GM23338 (cell line): ENCODE data around the gene GLI1. TPM values are rescaled to one million over a fixed set of nuclear protein-coding genes. Genes with fewer than 3 reads are reported as not detected.

Source experiments
- ATAC-seq: fragments of 200-7000 bp; cut with Tn5 transposase; 3 replicates; pipeline ENCODE4 v1.9.1; 2020
- DNase-seq: peaks from one replicate; pipeline ENCODE4 v3.0.0-alpha.2; 2015; ENCODE audit warnings: low spot score
- H2AFZ ChIP-seq: fragments of 200-600 bp; sonication (generic); 2 replicates; pipeline ENCODE4 v1.8.0; 2016; ENCODE audit warnings: antibody characterized with exemption, mild to moderate bottlenecking, moderate library complexity
- H3F3A ChIP-seq: fragments of 200-600 bp; sonication (generic); replicated peaks from 2 replicates; pipeline ENCODE4 v1.8.0; 2017; ENCODE audit warnings: antibody characterized with exemption, mixed run types, low read depth
- H3K27ac ChIP-seq: fragments of 200-600 bp; sonication (generic); 2 replicates; pipeline ENCODE4 v1.6.1; 2016; ENCODE audit warnings: low read depth
- H3K27me3 ChIP-seq: fragments of 200-600 bp; sonication (generic); 2 replicates; pipeline ENCODE4 v1.8.0; 2016; ENCODE audit warnings: mild to moderate bottlenecking, mixed run types, moderate library complexity; ENCODE audit not compliant: insufficient read depth
- H3K36me3 ChIP-seq: fragments of 200-600 bp; sonication (generic); 2 replicates; pipeline ENCODE4 v1.8.0; 2016; ENCODE audit warnings: mild to moderate bottlenecking; ENCODE audit not compliant: insufficient read depth
- H3K4me1 ChIP-seq: fragments of 200-600 bp; sonication (generic); 2 replicates; pipeline ENCODE4 v1.8.0; 2016; ENCODE audit warnings: mild to moderate bottlenecking, moderate library complexity; ENCODE audit not compliant: insufficient read depth
- H3K4me2 ChIP-seq: fragments of 200-600 bp; sonication (generic); 2 replicates; pipeline ENCODE4 v1.7.1; 2017; ENCODE audit warnings: mixed run types
- H3K4me3 ChIP-seq: fragments of 200-600 bp; sonication (generic); 2 replicates; pipeline ENCODE4 v1.6.1; 2016; ENCODE audit warnings: mixed run types
- H3K79me2 ChIP-seq: fragments of 200-600 bp; sonication (generic); replicated peaks from 2 replicates; pipeline ENCODE4 v1.8.0; 2017; ENCODE audit warnings: mild to moderate bottlenecking; ENCODE audit not compliant: insufficient read depth
- H3K9me2 ChIP-seq: fragments of 200-600 bp; sonication (generic); 2 replicates; pipeline ENCODE4 v1.8.0; 2017; ENCODE audit not compliant: insufficient read depth
- H4K20me1 ChIP-seq: fragments of 200-600 bp; sonication (generic); replicated peaks from 2 replicates; pipeline ENCODE4 v1.8.0; 2017; ENCODE audit warnings: mild to moderate bottlenecking; ENCODE audit not compliant: insufficient read depth
- H3K27ac Mint-ChIP-seq: 2 replicates; pipeline ENCODE4 v1.8.0; 2020; ENCODE audit warnings: inconsistent platforms, mild to moderate bottlenecking, moderate library complexity, mixed read lengths
- H3K27me3 Mint-ChIP-seq: 3 replicates; pipeline ENCODE4 v1.8.0; 2022; ENCODE audit warnings: low read depth, mild to moderate bottlenecking, moderate library complexity, mixed read lengths, inconsistent platforms; ENCODE audit not compliant: insufficient read depth, poor library complexity
- H3K36me3 Mint-ChIP-seq: 3 replicates; pipeline ENCODE4 v1.8.0; 2021; ENCODE audit warnings: low read depth, mild to moderate bottlenecking, inconsistent platforms, moderate library complexity, mixed read lengths
- H3K4me1 Mint-ChIP-seq: 3 replicates; pipeline ENCODE4 v1.8.0; 2020; ENCODE audit warnings: mild to moderate bottlenecking, inconsistent platforms, mixed read lengths
- H3K4me3 Mint-ChIP-seq: 3 replicates; pipeline ENCODE4 v1.8.0; 2021; ENCODE audit warnings: moderate library complexity, mild to moderate bottlenecking, inconsistent platforms, mixed read lengths
- H3K9me3 Mint-ChIP-seq: 3 replicates; pipeline ENCODE4 v1.8.0; 2020; ENCODE audit warnings: moderate library complexity, mild to moderate bottlenecking, inconsistent platforms, mixed read lengths
- CREB1 ChIP-seq: fragments of 250-450 bp; sonication (Bioruptor Pico); IDR thresholded peaks from 2 replicates; pipeline ENCODE4 v1.5.0; 2020; ENCODE audit warnings: low read depth, mild to moderate bottlenecking, moderate library complexity
- ETS1 ChIP-seq: IDR thresholded peaks from 2 replicates; pipeline ENCODE4 v1.6.1; 2016; ENCODE audit warnings: antibody characterized with exemption
- EZH2 ChIP-seq: fragments of 200-600 bp; sonication (generic); IDR thresholded peaks from one replicate; pipeline ENCODE4 v1.8.0; 2017; ENCODE audit warnings: antibody characterized with exemption, mild to moderate bottlenecking, low read depth; ENCODE audit not compliant: unreplicated experiment
- EZH2phosphoT487 ChIP-seq: fragments of 200-600 bp; sonication (generic); IDR thresholded peaks from one replicate; pipeline ENCODE4 v1.8.1; 2018; ENCODE audit warnings: antibody characterized with exemption; ENCODE audit not compliant: unreplicated experiment
- JUNB ChIP-seq: IDR thresholded peaks from one replicate; pipeline ENCODE4 v1.6.1; 2016; ENCODE audit warnings: antibody characterized with exemption; ENCODE audit not compliant: unreplicated experiment
- NANOG ChIP-seq: IDR thresholded peaks from 2 replicates; pipeline ENCODE4 v1.6.1; 2016; ENCODE audit warnings: antibody characterized with exemption, borderline replicate concordance
- POLR2AphosphoS5 ChIP-seq: IDR thresholded peaks from 2 replicates; pipeline ENCODE4 v1.6.1; 2016; ENCODE audit warnings: antibody characterized with exemption, low read depth
- REST ChIP-seq: IDR thresholded peaks from one replicate; pipeline ENCODE4 v1.6.1; 2018; ENCODE audit warnings: antibody characterized with exemption; ENCODE audit not compliant: unreplicated experiment
- STAT1 ChIP-seq: IDR thresholded peaks from one replicate; pipeline ENCODE4 v1.6.1; 2016; ENCODE audit warnings: antibody characterized with exemption; ENCODE audit not compliant: unreplicated experiment
- ZNF114 ChIP-seq: fragments of 250-450 bp; sonication (Bioruptor Pico); IDR thresholded peaks from 2 replicates; pipeline ENCODE4 v1.5.0; 2020; ENCODE audit warnings: mild to moderate bottlenecking, moderate library complexity
- ZNF331 ChIP-seq: fragments of 250-450 bp; sonication (Bioruptor Pico); IDR thresholded peaks from 2 replicates; pipeline ENCODE4 v1.5.0; 2020; ENCODE audit warnings: low read depth, mild to moderate bottlenecking, moderate library complexity
- ZNF462 ChIP-seq: fragments of 250-450 bp; sonication (Bioruptor Pico); IDR thresholded peaks from 2 replicates; pipeline ENCODE4 v1.5.0; 2020; ENCODE audit warnings: mild to moderate bottlenecking, moderate library complexity
- polyA plus RNA-seq: library from polyadenylated mRNA; unstranded; fragments of >200 nt; fragmentation: Nextera tagmentation; extraction: Ambion mirVana; gene quantifications from 2 replicates; pipeline ENCODE4 v1.2.1, GENCODE V29; 2016
- total RNA-seq: library from RNA; depleted of rRNA; stranded (reverse); fragments of >200 nt; shearing (Covaris generic); gene quantifications from 2 replicates; pipeline ENCODE4 v1.2.3, GENCODE V29; 2014
- TF ChIP-seq, protein P1 (sequence below), 2 experiments: fragments of 200-600 bp in 1 of 2; sonication (generic) in 1 of 2; conservative IDR thresholded peaks; 2 replicates each; pipeline versions ENCODE4 v1.5.1 to v1.6.1; 2016 to 2017; ENCODE audit warnings: antibody characterized with exemption in 2 of 2, low read depth in 2 of 2, mild to moderate bottlenecking in 2 of 2, moderate library complexity in 1 of 2

GLI1 gene
- total and polyA plus RNA-seq, 2 experiments from 2014 or later: 5.6 to 18.1 TPM

DNA sequence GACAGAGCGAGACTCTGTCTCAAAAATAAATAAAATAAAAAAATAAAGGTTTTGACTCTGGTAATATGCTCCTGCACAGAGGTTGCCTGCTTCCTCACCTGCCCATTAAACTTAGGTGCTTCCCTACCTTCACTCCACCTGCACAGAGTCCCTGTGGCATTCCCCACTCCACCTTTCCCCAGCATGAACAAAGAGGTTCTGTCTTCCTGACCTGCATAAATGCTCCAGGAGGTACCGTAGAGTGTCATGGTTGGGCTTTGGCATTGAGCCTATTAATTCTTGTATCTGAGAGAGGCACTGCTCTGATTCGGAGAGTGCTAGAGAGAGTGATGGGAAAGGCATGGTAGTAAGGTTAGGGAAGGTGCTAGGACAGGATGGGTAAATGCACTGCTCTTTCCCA lies 13.8 kb downstream of the GLI1 start:
- H3K4me3 Mint-ChIP-seq: no peak overlapping the region; the same call in 2 of the 3 replicates
- Histone ChIP-seq H3K27me3 (peaks cover 57% of the 10 kb centered on the region), H3K27ac (no peak overlapping the region), H3K4me2 (no peak overlapping the region), H3K4me1 (peaks cover 28% of the 10 kb centered on the region), H3K36me3 (no peaks in the 10 kb centered on the region), H2AFZ (no peak overlapping the region), H3F3A (peaks cover 9% of the 10 kb centered on the region), H3K79me2 (no peaks in the 10 kb centered on the region), H3K4me3 (no peak overlapping the region), H4K20me1 (no peaks in the 10 kb centered on the region), H3K9me2 (no peaks in the 10 kb centered on the region)
- peaks cover 8% of the 10 kb centered on the region; the same call in 2 of the 3 replicates for H3K36me3 Mint-ChIP-seq
- DNase-seq (no peak), ATAC-seq (no peak)
- peaks cover 57% of the 10 kb centered on the region for H3K27me3 Mint-ChIP-seq
- no peaks in the 10 kb centered on the region; the same call in 2 of the 3 replicates for H3K9me3 Mint-ChIP-seq
- no peak overlapping the region for H3K27ac Mint-ChIP-seq
- TF ChIP-seq, protein P1, sequence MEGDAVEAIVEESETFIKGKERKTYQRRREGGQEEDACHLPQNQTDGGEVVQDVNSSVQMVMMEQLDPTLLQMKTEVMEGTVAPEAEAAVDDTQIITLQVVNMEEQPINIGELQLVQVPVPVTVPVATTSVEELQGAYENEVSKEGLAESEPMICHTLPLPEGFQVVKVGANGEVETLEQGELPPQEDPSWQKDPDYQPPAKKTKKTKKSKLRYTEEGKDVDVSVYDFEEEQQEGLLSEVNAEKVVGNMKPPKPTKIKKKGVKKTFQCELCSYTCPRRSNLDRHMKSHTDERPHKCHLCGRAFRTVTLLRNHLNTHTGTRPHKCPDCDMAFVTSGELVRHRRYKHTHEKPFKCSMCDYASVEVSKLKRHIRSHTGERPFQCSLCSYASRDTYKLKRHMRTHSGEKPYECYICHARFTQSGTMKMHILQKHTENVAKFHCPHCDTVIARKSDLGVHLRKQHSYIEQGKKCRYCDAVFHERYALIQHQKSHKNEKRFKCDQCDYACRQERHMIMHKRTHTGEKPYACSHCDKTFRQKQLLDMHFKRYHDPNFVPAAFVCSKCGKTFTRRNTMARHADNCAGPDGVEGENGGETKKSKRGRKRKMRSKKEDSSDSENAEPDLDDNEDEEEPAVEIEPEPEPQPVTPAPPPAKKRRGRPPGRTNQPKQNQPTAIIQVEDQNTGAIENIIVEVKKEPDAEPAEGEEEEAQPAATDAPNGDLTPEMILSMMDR (conservative IDR thresholded peaks at IDR 0.05; ENCODE audit: low read depth in 2 of 2): no peak
- TF ChIP-seq ZNF331 (CRISPR knock-in tag) (no peak), ETS1 (no peak), JUNB (no peak), REST (no peak), EZH2phosphoT487 (no peak), ZNF114 (CRISPR knock-in tag) (no peak), CREB1 (CRISPR knock-in tag) (no peak), NANOG (no peak), EZH2 (no peak), ZNF462 (CRISPR knock-in tag) (no peak), STAT1 (no peak), POLR2AphosphoS5 (no peak)
- peaks cover 35% of the 10 kb centered on the region for H3K4me1 Mint-ChIP-seq
